Measurements from ENCODE around the gene CCR3. TPM values are rescaled to one million over a fixed set of nuclear protein-coding genes. Genes with fewer than 3 reads are reported as not detected.

The CCR3 gene
- total and polyA plus RNA-seq, 7 donors = 0.10 to 0.62 (median 0.44) TPM; not detected in 1

DNA sequence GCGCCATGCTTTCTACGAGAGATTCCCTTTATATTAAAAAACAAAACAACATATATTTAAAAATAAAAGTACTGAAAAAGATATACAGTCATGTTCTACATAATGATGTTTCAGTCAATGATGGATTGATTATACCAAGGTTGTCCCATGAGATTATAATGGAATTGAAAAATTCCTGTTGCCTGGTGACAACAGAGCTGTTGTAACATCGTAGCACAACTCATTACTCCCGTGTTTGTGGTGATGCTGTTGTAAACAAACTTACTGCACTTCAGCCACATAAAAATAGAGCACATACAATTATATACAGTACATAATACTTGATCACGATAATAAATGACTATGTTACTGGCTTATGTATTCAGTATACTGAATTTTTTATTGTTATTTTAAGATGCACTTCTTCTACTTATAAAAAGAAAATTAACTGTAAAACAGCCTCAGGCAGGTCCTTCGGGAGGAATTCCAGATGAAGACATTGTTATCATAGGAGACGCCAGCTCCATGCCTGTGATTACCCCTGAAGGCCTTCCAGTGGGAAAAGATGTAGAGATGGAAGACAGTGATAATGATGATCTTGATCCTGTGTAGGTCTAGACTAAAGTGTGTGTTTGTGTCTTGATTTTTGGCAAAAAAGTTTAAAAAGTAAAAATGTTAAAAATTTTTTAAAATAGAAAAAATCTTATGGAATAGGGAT, 45.9 kb upstream of the CCR3 start:
- H3K27me3 ChIP-seq (ENCODE audit: insufficient read depth in 3 of 3, low read length in 2 of 3) = no peaks in the 10 kb centered on the region
- 77 to 81% (median 80%) methylated on average over 7 of the region's 7 CpGs for WGBS, 3 donors
- TF ChIP-seq, protein P1, sequence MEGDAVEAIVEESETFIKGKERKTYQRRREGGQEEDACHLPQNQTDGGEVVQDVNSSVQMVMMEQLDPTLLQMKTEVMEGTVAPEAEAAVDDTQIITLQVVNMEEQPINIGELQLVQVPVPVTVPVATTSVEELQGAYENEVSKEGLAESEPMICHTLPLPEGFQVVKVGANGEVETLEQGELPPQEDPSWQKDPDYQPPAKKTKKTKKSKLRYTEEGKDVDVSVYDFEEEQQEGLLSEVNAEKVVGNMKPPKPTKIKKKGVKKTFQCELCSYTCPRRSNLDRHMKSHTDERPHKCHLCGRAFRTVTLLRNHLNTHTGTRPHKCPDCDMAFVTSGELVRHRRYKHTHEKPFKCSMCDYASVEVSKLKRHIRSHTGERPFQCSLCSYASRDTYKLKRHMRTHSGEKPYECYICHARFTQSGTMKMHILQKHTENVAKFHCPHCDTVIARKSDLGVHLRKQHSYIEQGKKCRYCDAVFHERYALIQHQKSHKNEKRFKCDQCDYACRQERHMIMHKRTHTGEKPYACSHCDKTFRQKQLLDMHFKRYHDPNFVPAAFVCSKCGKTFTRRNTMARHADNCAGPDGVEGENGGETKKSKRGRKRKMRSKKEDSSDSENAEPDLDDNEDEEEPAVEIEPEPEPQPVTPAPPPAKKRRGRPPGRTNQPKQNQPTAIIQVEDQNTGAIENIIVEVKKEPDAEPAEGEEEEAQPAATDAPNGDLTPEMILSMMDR (IDR thresholded peaks at IDR 0.05) = no peak

DNA sequence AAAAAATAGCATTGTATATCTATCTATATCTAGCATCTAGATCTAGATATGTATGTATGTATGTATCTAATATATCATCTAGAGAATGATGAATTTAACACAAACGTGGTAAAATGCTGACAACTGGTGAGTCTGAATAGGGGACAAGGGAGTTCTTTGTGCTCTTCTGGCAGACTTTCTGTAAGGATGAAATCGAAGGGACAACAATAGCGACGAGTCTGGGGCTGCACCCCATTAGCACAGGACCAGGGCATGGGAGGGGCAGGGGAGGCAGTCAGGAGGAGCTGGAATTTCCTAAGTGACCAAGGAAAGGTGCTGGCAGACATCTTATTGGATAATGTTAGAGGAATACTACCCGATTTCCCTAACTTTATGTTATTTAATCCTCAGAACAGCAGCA, 42.0 kb upstream of the CCR3 start:
- no peaks in the 10 kb centered on the region for H3K36me3 ChIP-seq (ENCODE audit: insufficient read depth in 1 of 2, low read depth in 1 of 2)
- no peaks in the 10 kb centered on the region for H3K27me3 ChIP-seq (ENCODE audit: insufficient read depth in 3 of 3, low read length in 2 of 3)
- TF ChIP-seq, protein P1 (IDR thresholded peaks at IDR 0.05) = no peak
- H3K9me3 ChIP-seq = no peaks in the 10 kb centered on the region
- H3K4me1 ChIP-seq = no peaks in the 10 kb centered on the region
- 35 to 40% (median 38%) methylated on average over 5 of the region's 5 CpGs for WGBS, 3 donors
- no peak for DNase-seq
- no peak overlapping the region for H3K27ac ChIP-seq
- H3K4me3 ChIP-seq = no peak overlapping the region
- intact Hi-C loops (cut with DNase I) = no loop called here
- ATAC-seq = no peak

More for the DNA sequence above, 45.9 kb upstream of the CCR3 start:
- Histone ChIP-seq H3K4me3 (no peak overlapping the region), H3K36me3 (ENCODE audit: insufficient read depth in 1 of 2, low read depth in 1 of 2) (no peaks in the 10 kb centered on the region), H3K27ac (no peak overlapping the region), H3K9me3 (peaks cover 11% of the 10 kb centered on the region), H3K4me1 (no peaks in the 10 kb centered on the region)
- ATAC-seq = no peak
- intact Hi-C loops (cut with DNase I) = no loop called here
- DNase-seq = no peak

DNA sequence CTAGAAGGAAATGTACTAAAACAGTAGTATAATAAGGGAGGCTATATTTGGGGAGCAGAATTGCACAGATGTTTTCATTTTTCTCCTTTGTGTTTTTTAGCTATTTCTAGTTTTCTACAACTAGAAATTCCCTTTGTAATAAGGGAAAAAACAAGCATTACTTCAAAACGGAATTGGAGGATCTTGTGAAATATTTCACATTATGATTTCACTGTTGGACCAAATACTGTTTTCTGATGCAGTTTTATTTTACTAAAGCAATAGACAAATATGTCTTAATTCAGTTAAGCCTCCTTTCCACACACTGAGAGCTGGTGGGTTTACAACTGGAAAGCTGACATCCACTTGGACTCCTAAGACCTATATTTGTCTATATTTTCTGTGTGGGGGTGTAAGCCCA, 41.5 kb upstream of the CCR3 start:
- no peaks in the 10 kb centered on the region for H3K9me3 ChIP-seq
- WGBS, 3 donors = 16 to 55% (median 17%) methylated on average over 1 of the region's 1 CpG
- no peak overlapping the region for H3K4me3 ChIP-seq
- no peak overlapping the region for H3K27ac ChIP-seq
- H3K36me3 ChIP-seq (ENCODE audit: insufficient read depth in 1 of 2, low read depth in 1 of 2) = no peaks in the 10 kb centered on the region
- no peaks in the 10 kb centered on the region for H3K27me3 ChIP-seq (ENCODE audit: insufficient read depth in 3 of 3, low read length in 2 of 3)
- TF ChIP-seq, protein P1 (IDR thresholded peaks at IDR 0.05) = no peak
- no peak for ATAC-seq
- intact Hi-C loops (cut with DNase I) = no loop called here
- no peak for DNase-seq
- H3K4me1 ChIP-seq = no peaks in the 10 kb centered on the region

DNA sequence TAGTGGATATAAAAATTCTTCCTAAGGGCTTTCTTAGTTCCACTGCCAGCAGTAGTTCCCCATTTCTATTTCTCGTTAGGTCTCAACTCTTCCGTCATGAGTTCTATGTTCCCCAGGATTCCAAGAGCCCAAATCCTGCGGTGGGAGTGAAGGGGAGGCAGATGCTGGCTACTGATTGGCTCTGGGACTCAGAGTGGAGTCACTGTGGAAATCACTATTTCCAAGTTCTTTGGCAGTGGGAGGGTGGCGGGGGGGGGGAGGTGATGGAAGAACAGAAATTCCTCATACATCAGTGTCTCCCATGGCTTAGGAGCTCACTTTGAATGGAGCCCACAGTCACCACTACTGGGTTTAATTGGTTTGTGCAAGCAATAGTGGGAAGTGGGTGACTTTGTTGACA, 39.7 kb upstream of the CCR3 start:
- TF ChIP-seq, protein P1 (IDR thresholded peaks at IDR 0.05) = no peak
- Histone ChIP-seq H3K27ac (no peak overlapping the region), H3K9me3 (no peaks in the 10 kb centered on the region), H3K27me3 (ENCODE audit: insufficient read depth in 3 of 3, low read length in 2 of 3) (no peaks in the 10 kb centered on the region), H3K4me3 (no peak overlapping the region), H3K36me3 (ENCODE audit: insufficient read depth in 1 of 2, low read depth in 1 of 2) (no peaks in the 10 kb centered on the region), H3K4me1 (no peaks in the 10 kb centered on the region)
- DNase-seq (no peak), ATAC-seq (no peak)
- WGBS, 3 donors = 71 to 91% (median 89%) methylated on average over 4 of the region's 4 CpGs
- intact Hi-C loops (cut with DNase I) = no loop called here

DNA sequence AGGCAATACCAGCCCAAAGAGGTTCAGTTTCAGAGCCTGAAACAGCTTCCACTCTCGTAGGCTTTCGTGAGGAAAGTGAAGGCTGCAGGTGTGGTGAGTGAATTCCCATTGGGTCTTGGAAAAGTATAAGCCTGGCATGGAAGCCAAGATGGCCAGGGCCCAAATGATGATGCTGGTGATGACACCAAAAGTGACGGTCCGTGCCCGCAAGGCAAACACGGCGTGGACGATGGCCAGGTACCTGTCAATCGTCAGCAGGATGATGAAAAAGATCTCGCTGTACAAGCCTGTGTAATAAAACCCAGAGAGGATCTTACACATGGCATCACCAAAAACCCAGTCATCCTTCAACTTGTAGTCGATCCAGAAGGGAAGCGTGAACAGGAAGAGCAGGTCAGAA, 38.6 kb upstream of the CCR3 start:
- Histone ChIP-seq H3K9me3 (no peaks in the 10 kb centered on the region), H3K27me3 (ENCODE audit: insufficient read depth in 3 of 3, low read length in 2 of 3) (no peaks in the 10 kb centered on the region), H3K4me3 (no peak overlapping the region), H3K4me1 (no peaks in the 10 kb centered on the region), H3K27ac (no peak overlapping the region), H3K36me3 (ENCODE audit: insufficient read depth in 1 of 2, low read depth in 1 of 2) (no peaks in the 10 kb centered on the region)
- WGBS, 3 donors = 90 to 94% (median 91%) methylated on average over 12 of the region's 12 CpGs
- ATAC-seq (no peak), DNase-seq (no peak)
- TF ChIP-seq, protein P1 (IDR thresholded peaks at IDR 0.05) = no peak
- intact Hi-C loops (cut with DNase I) = no loop called here
